ENCODE data around the gene ALG1.
"Not testable (repeated sequence)": the region's sequence is repeated elsewhere in the genome, so short reads cannot be mapped to it uniquely, and the experiment has no call there.

The ALG1 gene

DNA sequence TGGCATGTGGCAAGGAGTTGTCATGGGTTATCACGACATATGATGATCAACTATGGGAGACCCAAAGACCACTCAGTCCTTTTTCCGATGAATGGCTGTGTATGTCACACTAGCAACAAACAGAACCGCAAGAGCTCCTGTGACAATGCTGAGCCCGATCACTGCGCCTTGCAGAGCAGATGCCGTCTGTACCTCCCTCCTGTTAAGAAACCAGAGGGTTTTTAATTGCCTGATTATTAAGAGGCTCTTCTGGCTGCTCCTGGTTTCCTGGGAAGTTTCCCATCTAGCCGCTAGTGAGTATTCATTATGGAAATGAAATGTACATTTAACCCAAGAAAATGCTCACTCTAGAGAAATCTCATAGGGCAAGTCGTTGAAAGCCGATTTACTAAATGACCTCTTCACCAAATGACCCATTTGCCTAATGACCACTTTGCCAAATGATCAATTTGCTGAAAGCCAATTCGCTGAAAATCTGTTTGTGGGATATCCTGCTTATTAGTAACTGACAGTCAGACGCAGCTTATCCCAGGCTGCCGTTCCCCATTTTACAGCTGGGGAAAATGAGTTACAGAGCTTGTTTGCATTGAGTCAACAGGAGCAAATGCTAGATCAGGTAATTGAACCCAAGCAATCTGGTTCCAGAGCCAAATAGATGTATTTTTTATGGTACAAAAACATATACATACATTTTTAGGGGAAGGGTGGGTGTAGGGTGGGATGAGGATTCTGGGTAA is 31.8 kb downstream of the ALG1 start:
- not testable (repeated sequence) for DNase-seq

- not testable (repeated sequence) for DNase-seq
These were observed 33.4 kb downstream of the ALG1 start for GRCh38 chr16:5105039-5105438.

DNA sequence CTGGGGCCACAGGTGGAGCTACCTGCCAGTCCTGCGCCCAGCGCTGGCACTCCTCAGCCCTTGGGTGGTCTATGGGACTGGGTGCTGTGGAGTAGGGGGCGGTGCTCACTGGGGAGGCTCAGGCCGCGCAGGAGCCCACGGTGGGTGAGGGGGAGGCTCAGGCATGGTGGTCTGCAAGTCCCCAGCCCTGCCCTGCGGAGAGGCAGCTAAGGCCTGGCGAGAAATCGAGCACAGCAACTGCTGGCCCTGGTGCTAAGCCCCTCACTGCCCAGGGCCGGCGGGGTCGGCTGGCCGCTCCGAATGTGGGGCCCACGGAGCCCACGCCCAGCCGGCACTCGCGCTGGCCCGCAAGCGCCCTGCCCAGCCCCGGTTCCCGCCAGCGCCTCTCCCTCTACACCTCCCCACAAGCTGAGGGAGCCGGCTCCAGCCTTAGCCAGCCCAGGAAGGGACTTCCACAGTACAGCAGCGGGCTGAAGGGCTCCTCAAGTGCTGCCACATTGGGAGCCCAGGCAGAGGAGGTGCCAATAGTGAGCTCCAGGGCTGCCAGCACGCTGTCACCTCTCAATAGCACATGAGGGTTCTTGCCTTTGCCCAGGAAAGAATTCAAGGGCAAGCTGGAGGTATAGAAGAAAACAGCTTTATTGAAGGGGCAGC is 37.0 kb downstream of the ALG1 start:
- no peak for DNase-seq

DNA sequence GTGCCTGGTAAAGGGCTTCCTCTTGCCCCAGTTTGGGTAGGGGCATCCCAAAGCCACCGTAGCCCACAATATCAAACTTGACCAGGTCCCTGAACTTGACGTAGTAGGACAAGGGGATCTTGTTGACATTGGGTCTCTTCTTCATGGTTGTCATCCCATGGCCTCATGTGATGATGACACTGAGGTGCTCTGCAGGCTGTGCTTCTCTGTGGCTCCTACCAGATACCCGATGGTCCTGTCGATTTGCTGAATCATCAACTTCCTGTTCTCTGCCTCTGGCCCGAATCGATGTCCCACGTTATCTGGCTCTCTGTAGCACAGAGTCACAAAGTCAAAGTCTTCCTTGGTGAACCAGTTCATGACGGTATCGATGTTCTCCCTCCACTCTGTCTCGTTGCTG is 39.3 kb downstream of the ALG1 start:
- not testable (repeated sequence) for DNase-seq

GRCh38 chr16:5116780-5117295 is 45.2 kb downstream of the ALG1 start:
- DNase-seq, result not testable (repeated sequence)

DNA sequence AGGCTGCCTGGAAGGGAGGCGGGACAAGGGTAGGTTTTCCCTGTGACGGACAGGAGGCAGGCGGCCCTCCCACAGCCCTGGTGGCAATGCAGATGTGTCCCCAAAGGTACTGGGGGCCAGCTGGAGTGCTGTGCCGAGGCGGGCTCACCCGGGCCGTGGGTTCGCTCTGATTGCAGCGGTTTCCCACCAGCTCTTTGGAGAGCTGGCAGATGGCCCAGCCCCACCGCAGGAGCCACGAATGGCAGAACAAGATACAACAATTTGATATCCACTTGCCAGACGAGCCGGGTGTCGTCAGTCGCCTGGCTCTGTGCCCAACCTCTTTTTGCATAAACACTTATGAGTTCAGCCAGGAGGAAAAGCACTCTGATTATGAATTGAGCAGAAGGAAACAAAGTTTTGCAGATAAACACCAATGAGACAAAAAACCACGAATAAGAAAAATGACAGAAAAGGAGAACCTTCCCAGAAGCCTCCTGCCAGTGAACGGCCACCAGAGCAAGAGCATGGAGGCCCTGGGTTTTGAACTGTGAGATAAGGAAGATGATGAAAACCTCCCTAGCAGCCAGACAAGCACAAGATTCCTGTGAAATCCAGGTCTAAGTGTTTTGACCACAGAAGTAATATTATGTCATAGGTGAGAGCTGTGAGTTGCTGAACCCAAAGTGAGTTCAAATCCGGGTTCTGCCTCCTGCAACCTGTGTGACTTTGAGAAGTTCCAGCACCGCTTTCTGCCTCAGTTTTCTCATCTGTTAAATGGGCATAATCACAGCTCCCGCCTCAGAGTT is 45.9 kb downstream of the ALG1 start:
- DNase-seq, result not testable (repeated sequence)

GRCh38 chr16:5131467-5132004 is 59.9 kb downstream of the ALG1 start:
- not testable (repeated sequence) for DNase-seq

DNA sequence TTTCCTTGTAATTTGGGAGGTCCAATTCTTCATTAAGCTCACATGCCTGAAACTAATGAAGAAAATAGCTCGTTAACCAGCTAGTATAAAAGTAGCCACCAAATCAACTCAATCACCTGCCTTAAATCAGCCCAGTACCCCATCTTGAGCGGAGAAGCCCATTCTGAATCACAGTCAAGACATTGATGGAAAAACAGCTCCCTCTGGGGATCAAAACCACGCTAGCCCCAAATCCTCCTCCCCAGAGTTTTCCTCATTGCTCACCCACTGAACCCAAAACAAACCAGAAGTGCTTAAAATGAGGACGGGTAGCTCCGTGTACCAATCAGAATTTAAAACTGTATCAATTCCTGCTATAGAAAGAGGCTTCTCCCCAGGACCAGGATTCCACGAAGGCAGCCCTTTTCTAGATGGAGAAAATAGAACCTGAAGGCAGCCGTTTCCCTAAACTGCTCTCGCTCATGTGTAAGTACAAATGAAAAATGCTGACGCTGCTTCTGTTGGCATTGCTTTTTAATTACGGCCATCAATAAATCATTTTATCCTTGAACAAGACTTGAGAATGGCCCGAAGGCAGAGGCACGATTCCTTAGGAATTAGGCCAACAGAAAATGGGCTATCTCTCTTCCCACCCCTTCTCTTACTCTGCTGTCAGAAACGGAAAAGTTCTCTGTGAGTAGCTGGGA is 61.4 kb downstream of the ALG1 start:
- DNase-seq, result not testable (repeated sequence)

DNA sequence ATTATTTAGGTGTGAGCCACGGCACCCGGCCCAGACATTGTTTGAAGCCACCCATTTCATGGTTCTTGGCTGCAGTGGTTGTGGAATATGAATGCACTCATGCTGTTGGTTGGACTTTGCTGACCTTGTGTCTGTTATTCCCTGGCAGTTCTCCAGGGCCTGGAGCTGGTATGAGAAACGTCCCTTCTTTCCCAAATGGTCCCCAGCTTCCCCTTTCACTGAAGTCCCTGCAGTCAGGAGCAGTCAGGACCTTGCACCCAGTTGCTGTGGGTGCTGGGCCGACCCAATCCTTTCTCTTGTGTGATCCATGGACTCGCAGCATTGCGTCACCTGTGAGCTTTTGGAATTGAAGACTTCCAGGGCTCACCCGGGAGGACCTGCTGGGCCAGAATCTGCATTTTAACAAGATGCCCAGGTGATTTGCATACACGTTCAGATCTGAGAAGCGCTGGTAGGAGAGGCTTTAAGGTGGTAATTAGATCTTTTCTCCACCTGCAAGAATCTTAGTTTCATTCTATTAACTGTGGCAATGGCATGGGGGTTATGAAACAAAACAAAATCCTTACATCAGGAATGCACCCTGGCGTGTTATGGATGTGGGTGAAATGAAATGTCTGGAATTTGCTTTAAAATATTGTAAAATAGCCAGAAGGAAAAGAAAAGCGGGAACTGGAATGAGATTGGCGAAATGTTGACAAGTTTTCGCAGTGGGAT is 63.3 kb downstream of the ALG1 start:
- DNase-seq, result not testable (repeated sequence)
